Measurements from ENCODE around the gene LACTBL1.

LACTBL1 gene

GRCh38 chr1:22962558-22962957 is 10.1 kb downstream of the LACTBL1 start:
- no peak overlapping the region for H3K18ac ChIP-seq (ENCODE audit: low read depth in 1 of 2, low read length in 2 of 2)
- H3K14ac ChIP-seq (ENCODE audit: low read length in 2 of 2): no peak overlapping the region
- no peak overlapping the region for H3K4me2 ChIP-seq (ENCODE audit: low read length, poor library complexity, severe bottlenecking)
- H2AFZ ChIP-seq (ENCODE audit: low read depth, low read length): no peak overlapping the region
- peaks cover 14% of the 10 kb centered on the region for H3K9me3 ChIP-seq (ENCODE audit: control insufficient read depth, low read length)
- no peaks in the 10 kb centered on the region for H3K36me3 ChIP-seq (ENCODE audit: control insufficient read depth in 1 of 2, insufficient read depth in 2 of 2, low read depth in 1 of 2, low read length in 2 of 2)
- H2AK5ac ChIP-seq (ENCODE audit: low read length, severe bottlenecking): no peak overlapping the region
- no peaks in the 10 kb centered on the region for H3K4me1 ChIP-seq (ENCODE audit: control insufficient read depth, insufficient read depth, low read depth, low read length)
- H2BK5ac ChIP-seq (ENCODE audit: low read depth, low read length, poor library complexity, severe bottlenecking): no peak overlapping the region
- 24% methylated on average over 3 of the region's 3 CpGs for WGBS
- H3K9ac ChIP-seq (ENCODE audit: low read length): no peak overlapping the region
- H2BK15ac ChIP-seq (ENCODE audit: low read depth, poor library complexity, severe bottlenecking): no peak overlapping the region
- H2BK12ac ChIP-seq (ENCODE audit: low read length in 2 of 2): no peak overlapping the region
- H3K27me3 ChIP-seq (ENCODE audit: control insufficient read depth in 1 of 2, insufficient read depth in 1 of 2, low read length in 2 of 2): peaks cover 31 to 63% of the 10 kb centered on the region in 2 experiments
- no peak overlapping the region for H3K27ac ChIP-seq (ENCODE audit: low read length, poor library complexity, severe bottlenecking)
- no peak overlapping the region for H3K23ac ChIP-seq (ENCODE audit: low read length in 2 of 2)
- no peak overlapping the region for H3K4me3 ChIP-seq (ENCODE audit: insufficient read depth in 1 of 2, low read depth in 1 of 2, low read length in 2 of 2)
- no peaks in the 10 kb centered on the region for H3K79me1 ChIP-seq (replicated peaks; ENCODE audit: low read length, poor library complexity, severe bottlenecking)
- H2BK120ac ChIP-seq (ENCODE audit: low read depth, low read length): no peak overlapping the region
- H4K8ac ChIP-seq (ENCODE audit: low read length): no peak overlapping the region
- H4K91ac ChIP-seq (ENCODE audit: low read length): no peak overlapping the region
- H3K4ac ChIP-seq (ENCODE audit: low read depth in 1 of 2, low read length in 2 of 2): no peak overlapping the region
- DNase-seq: no peak

DNA sequence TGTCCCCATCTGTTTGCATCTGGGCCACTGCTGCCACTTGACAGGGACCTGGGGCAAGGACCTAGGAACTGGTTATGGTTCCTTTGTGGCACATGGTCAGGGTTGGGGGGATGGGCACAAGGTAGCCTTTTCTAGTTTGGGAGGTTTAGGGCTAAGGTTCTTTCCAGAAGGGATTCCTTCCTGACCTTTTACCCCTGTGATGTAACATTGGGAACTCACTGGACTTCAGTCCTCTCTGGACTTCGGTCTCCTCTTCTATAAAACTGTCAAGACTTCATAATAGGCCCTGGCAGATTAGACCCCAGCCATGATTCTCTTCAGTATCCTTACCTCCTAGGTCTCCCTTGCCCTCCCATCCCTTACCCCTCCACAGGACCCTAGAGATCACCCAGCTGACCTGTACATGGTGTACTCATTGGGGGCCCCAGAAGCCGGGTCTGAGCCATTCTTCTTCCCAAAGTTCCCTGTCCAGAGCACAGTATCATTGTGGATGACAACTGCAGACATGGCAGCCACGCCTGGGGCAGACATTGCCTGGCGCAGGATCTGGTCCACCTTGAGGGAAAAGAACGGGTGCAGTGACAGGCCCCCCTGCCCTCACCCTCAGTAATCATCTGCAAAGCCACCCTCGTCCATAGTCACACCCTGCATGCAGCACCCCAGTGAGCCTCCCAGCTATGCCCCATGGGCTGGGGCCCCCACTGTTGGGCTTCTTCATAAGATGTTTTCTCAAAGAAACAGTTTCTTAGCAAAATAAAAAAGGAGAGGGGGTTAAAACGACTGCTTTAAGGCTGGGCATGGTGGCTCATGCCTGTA is 12.9 kb downstream of the LACTBL1 start:
- Histone ChIP-seq H2BK15ac (ENCODE audit: low read depth, poor library complexity, severe bottlenecking) (no peak overlapping the region), H2BK5ac (ENCODE audit: low read depth, low read length, poor library complexity, severe bottlenecking) (no peak overlapping the region), H3K27ac (ENCODE audit: low read length, poor library complexity, severe bottlenecking) (no peak overlapping the region), H4K91ac (ENCODE audit: low read length) (no peak overlapping the region), H3K14ac (ENCODE audit: low read length in 2 of 2) (no peak overlapping the region), H3K9ac (ENCODE audit: low read length) (no peak overlapping the region), H3K23ac (ENCODE audit: low read length in 2 of 2) (peak overlapping the region in 1 of 2 experiments; percentile 50), H2BK120ac (ENCODE audit: low read depth, low read length) (no peak overlapping the region), H3K18ac (ENCODE audit: low read depth in 1 of 2, low read length in 2 of 2) (no peak overlapping the region), H3K4ac (ENCODE audit: low read depth in 1 of 2, low read length in 2 of 2) (no peak overlapping the region), H3K36me3 (ENCODE audit: control insufficient read depth in 1 of 2, insufficient read depth in 2 of 2, low read depth in 1 of 2, low read length in 2 of 2) (no peaks in the 10 kb centered on the region), H3K27me3 (ENCODE audit: control insufficient read depth in 1 of 2, insufficient read depth in 1 of 2, low read length in 2 of 2) (peaks cover 39 to 59% of the 10 kb centered on the region in 2 experiments), H2AK5ac (ENCODE audit: low read length, severe bottlenecking) (no peak overlapping the region), H2BK12ac (ENCODE audit: low read length in 2 of 2) (no peak overlapping the region), H3K79me1 (replicated peaks; ENCODE audit: low read length, poor library complexity, severe bottlenecking) (no peaks in the 10 kb centered on the region), H2AFZ (ENCODE audit: low read depth, low read length) (no peak overlapping the region), H3K9me3 (ENCODE audit: control insufficient read depth, low read length) (no peaks in the 10 kb centered on the region), H3K4me3 (ENCODE audit: insufficient read depth in 1 of 2, low read depth in 1 of 2, low read length in 2 of 2) (no peak overlapping the region), H3K4me1 (ENCODE audit: control insufficient read depth, insufficient read depth, low read depth, low read length) (no peaks in the 10 kb centered on the region), H3K4me2 (ENCODE audit: low read length, poor library complexity, severe bottlenecking) (no peak overlapping the region), H4K8ac (ENCODE audit: low read length) (no peak overlapping the region)
- DNase-seq: no peak
- WGBS: 74% methylated on average over 7 of the region's 7 CpGs

DNA sequence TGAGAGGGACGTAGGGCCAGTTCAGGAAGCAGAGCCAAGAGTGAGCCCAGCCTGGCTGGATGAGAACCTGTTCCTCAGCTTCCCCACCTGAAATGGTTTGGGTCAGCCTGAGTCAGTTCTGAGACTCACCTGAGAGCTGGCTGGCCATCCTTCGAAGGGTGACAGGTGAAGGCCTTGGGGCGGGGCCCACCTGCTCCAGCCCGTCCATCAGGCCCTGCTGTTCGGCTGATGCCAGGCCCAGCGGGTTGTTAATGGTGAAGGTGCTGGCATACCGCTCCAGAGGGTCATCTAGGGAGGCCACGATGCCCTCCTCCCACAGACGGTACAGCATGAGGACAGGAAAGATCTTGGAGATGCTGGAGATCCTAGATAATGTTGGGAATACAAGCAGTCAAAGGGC is 14.1 kb downstream of the LACTBL1 start:
- Histone ChIP-seq H2BK12ac (ENCODE audit: low read length in 2 of 2) (no peak overlapping the region), H3K79me1 (replicated peaks; ENCODE audit: low read length, poor library complexity, severe bottlenecking) (no peaks in the 10 kb centered on the region), H3K27ac (ENCODE audit: low read length, poor library complexity, severe bottlenecking) (no peak overlapping the region), H3K4me3 (ENCODE audit: insufficient read depth in 1 of 2, low read depth in 1 of 2, low read length in 2 of 2) (no peak overlapping the region), H3K27me3 (ENCODE audit: control insufficient read depth in 1 of 2, insufficient read depth in 1 of 2, low read length in 2 of 2) (peaks cover 50 to 60% of the 10 kb centered on the region in 2 experiments), H2AK5ac (ENCODE audit: low read length, severe bottlenecking) (no peak overlapping the region), H3K4me2 (ENCODE audit: low read length, poor library complexity, severe bottlenecking) (no peak overlapping the region), H2AFZ (ENCODE audit: low read depth, low read length) (no peak overlapping the region), H3K36me3 (ENCODE audit: control insufficient read depth in 1 of 2, insufficient read depth in 2 of 2, low read depth in 1 of 2, low read length in 2 of 2) (no peaks in the 10 kb centered on the region), H3K23ac (ENCODE audit: low read length in 2 of 2) (no peak overlapping the region), H4K8ac (ENCODE audit: low read length) (no peak overlapping the region), H3K18ac (ENCODE audit: low read depth in 1 of 2, low read length in 2 of 2) (no peak overlapping the region), H2BK15ac (ENCODE audit: low read depth, poor library complexity, severe bottlenecking) (no peak overlapping the region), H3K9ac (ENCODE audit: low read length) (no peak overlapping the region), H3K14ac (ENCODE audit: low read length in 2 of 2) (no peak overlapping the region), H3K4ac (ENCODE audit: low read depth in 1 of 2, low read length in 2 of 2) (no peak overlapping the region), H3K4me1 (ENCODE audit: control insufficient read depth, insufficient read depth, low read depth, low read length) (peaks cover under 1% of the 10 kb centered on the region), H2BK120ac (ENCODE audit: low read depth, low read length) (no peak overlapping the region), H4K91ac (ENCODE audit: low read length) (no peak overlapping the region), H3K9me3 (ENCODE audit: control insufficient read depth, low read length) (no peaks in the 10 kb centered on the region), H2BK5ac (ENCODE audit: low read depth, low read length, poor library complexity, severe bottlenecking) (no peak overlapping the region)
- WGBS: 94% methylated on average over 6 of the region's 9 CpGs
- DNase-seq: no peak

DNA sequence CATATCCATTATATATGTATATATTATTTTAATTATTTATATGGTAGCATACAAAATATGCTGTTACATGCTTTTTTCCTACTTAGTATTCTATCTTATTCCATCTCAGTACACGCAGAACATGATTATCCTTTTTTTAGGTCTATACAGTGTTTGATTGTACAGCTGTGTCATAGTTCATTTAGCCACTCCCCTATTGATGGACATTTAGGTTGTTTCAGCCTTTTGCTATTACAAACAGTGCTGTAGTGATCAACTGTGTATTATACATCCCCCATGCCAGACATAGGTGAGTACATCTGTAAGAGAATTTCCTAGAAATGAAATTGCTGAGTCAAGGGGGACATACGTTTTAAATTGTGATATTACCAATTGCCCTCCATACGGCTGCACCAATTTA is 15.6 kb downstream of the LACTBL1 start:
- Histone ChIP-seq H3K27ac (ENCODE audit: low read length, poor library complexity, severe bottlenecking) (no peak overlapping the region), H2BK15ac (ENCODE audit: low read depth, poor library complexity, severe bottlenecking) (no peak overlapping the region), H3K9ac (ENCODE audit: low read length) (no peak overlapping the region), H3K9me3 (ENCODE audit: control insufficient read depth, low read length) (no peaks in the 10 kb centered on the region), H2BK120ac (ENCODE audit: low read depth, low read length) (no peak overlapping the region), H3K23ac (ENCODE audit: low read length in 2 of 2) (no peak overlapping the region), H3K36me3 (ENCODE audit: control insufficient read depth in 1 of 2, insufficient read depth in 2 of 2, low read depth in 1 of 2, low read length in 2 of 2) (no peaks in the 10 kb centered on the region), H2BK12ac (ENCODE audit: low read length in 2 of 2) (no peak overlapping the region), H3K4me3 (ENCODE audit: insufficient read depth in 1 of 2, low read depth in 1 of 2, low read length in 2 of 2) (no peak overlapping the region), H3K4me2 (ENCODE audit: low read length, poor library complexity, severe bottlenecking) (no peak overlapping the region), H2AFZ (ENCODE audit: low read depth, low read length) (no peak overlapping the region), H4K91ac (ENCODE audit: low read length) (no peak overlapping the region), H2BK5ac (ENCODE audit: low read depth, low read length, poor library complexity, severe bottlenecking) (no peak overlapping the region), H3K27me3 (ENCODE audit: control insufficient read depth in 1 of 2, insufficient read depth in 1 of 2, low read length in 2 of 2) (peaks cover 48 to 65% of the 10 kb centered on the region in 2 experiments), H4K8ac (ENCODE audit: low read length) (no peak overlapping the region), H3K4me1 (ENCODE audit: control insufficient read depth, insufficient read depth, low read depth, low read length) (peaks cover 6% of the 10 kb centered on the region), H2AK5ac (ENCODE audit: low read length, severe bottlenecking) (no peak overlapping the region), H3K18ac (ENCODE audit: low read depth in 1 of 2, low read length in 2 of 2) (no peak overlapping the region), H3K4ac (ENCODE audit: low read depth in 1 of 2, low read length in 2 of 2) (no peak overlapping the region), H3K79me1 (replicated peaks; ENCODE audit: low read length, poor library complexity, severe bottlenecking) (no peaks in the 10 kb centered on the region), H3K14ac (ENCODE audit: low read length in 2 of 2) (no peak overlapping the region)
- WGBS: 100% methylated on average over 2 of the region's 3 CpGs
- no peak for DNase-seq

All from mesenchymal stem cell (in vitro differentiated cells and primary cell).